HG02973 (cell line): ENCODE measurements around the gene OR51I2.

Experiments
- ATAC-seq: cut with Tn5 transposase; IDR thresholded peaks from one replicate; pipeline ENCODE4 v1.9.1; 2021; ENCODE audit warnings: moderate library complexity; ENCODE audit not compliant: unreplicated experiment

Gene OR51I2

GRCh38 chr11:5505363-5506048 is 56.4 kb downstream of the OR51I2 start:
- no peak for ATAC-seq
